NT2/D1 (cell line): ENCODE results near the gene MYORG.

Source experiments
- SUZ12 ChIP-seq: IDR thresholded peaks from 2 replicates; pipeline ENCODE4 v1.6.1; 2011; ENCODE audit not compliant: insufficient read length, insufficient read depth; ENCODE audit errors: extremely low read depth
- YY1 ChIP-seq: IDR thresholded peaks from 2 replicates; pipeline ENCODE4 v1.6.1; 2011; ENCODE audit not compliant: insufficient read length, insufficient read depth
- ZNF274 ChIP-seq: IDR thresholded peaks from 2 replicates; pipeline ENCODE4 v1.6.1; 2011; ENCODE audit warnings: mild to moderate bottlenecking, low read depth, low read length

DNA sequence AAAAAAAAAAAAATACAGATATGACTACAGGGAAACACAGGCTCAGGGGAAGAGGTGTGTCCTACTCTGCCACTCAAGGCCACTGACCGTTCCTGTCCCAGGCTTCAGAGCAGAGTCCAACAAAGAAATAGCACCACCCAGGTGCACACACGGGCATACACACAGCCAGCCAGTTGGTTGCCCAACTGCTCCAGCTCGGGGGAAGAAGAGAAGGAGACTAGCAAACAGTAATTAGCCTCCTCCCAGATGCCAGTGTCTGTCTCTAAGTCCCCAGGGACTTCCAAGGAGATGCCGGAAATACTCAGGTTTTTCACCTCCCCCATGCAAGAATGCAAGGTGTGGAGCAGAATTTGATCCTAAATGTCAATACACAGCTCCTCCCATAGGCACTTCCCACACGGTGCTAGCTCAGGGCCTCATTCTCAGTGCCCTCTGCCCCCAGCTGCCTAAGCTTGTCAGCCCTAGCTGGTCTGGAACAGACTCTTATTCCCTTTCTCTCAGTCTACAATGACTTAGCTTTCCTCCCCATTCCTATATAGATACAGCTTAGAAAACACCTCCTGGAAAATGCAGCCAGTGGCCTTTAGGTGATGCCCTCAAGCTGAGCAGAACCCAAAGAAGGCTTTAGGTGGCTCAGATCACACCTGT is 1.7 kb downstream of the MYORG start:
- TF ChIP-seq ZNF274 (no peak), YY1 (no peak), SUZ12 (no peak)
